OCI-LY3 (cell line): Measurements from ENCODE around the gene POLR2A.

Experiments
- EZH2phosphoT487 ChIP-seq: fragments of 200-600 bp; shearing (Covaris generic); IDR thresholded peaks from 2 replicates; pipeline ENCODE4 v1.6.1; 2018; ENCODE audit warnings: antibody characterized with exemption, mixed run types, low read depth
- TF ChIP-seq, protein P1 (sequence below): fragments of 200-600, 300-600 bp; sonication (generic); IDR thresholded peaks from 2 replicates; pipeline ENCODE4 v1.5.1; 2014; ENCODE audit warnings: antibody characterized with exemption, low read length, low read depth

DNA sequence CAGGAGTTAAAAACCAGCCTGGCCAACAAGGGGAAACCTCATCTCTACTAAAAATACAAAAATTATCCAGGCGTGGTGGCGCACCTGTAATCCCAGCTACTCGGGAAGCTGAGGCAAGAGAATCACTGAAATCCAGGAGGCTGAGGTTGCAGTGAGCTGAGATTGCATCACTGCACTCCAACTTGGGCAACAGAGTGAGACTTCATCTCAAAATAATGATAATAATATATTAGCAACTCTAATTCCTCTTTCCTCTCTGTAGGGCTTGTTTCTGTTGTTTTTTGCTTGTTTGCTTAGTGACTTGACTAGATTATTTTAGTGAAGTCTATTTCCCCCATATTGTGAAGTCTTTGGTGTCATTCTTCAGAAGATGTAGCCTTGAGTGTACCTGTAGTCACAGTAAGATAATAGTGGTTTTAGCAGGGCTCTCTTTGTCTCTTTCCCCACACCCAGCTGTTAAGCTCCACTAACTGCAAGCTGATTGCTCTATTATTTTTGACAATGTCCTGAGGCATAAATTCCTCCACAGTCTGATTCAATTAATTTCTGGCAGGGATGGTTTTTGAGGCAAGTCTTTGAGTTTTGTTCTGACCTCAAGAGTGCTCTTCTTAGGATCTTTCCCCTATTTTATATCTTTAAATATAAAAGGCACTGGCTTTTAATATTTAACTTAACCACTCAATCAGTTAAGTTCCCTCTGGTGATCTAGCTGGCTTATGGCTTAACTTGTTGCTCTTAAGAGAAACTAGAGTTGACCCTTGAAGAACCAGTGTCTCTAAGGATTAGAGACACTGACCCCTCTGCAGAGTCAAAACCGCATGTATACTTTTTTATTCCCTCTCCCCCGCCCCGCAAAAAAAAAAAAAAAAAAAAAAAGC lies 46.1 kb downstream of the POLR2A start:
- TF ChIP-seq, protein P1, sequence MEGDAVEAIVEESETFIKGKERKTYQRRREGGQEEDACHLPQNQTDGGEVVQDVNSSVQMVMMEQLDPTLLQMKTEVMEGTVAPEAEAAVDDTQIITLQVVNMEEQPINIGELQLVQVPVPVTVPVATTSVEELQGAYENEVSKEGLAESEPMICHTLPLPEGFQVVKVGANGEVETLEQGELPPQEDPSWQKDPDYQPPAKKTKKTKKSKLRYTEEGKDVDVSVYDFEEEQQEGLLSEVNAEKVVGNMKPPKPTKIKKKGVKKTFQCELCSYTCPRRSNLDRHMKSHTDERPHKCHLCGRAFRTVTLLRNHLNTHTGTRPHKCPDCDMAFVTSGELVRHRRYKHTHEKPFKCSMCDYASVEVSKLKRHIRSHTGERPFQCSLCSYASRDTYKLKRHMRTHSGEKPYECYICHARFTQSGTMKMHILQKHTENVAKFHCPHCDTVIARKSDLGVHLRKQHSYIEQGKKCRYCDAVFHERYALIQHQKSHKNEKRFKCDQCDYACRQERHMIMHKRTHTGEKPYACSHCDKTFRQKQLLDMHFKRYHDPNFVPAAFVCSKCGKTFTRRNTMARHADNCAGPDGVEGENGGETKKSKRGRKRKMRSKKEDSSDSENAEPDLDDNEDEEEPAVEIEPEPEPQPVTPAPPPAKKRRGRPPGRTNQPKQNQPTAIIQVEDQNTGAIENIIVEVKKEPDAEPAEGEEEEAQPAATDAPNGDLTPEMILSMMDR: no peak
- TF ChIP-seq EZH2phosphoT487: no peak
